Measurements from ENCODE around the gene DLL4. TPM values are rescaled to one million over a fixed set of nuclear protein-coding genes. Genes with fewer than 3 reads are reported as not detected.

Gene DLL4
- total RNA-seq, 4 donors from 2014 or later: 4.2 to 11.2 (median 7.1) TPM

GRCh38 chr15:40988156-40988555, 59.0 kb downstream of the DLL4 start:
- Histone ChIP-seq H3K27me3 (no peaks in the 10 kb centered on the region), H3K36me3 (peaks cover 5 to 76% (median 25%) of the 10 kb centered on the region in 3 donors), H3K9me3 (no peaks in the 10 kb centered on the region), H3K4me3 (no peak overlapping the region), H3K27ac (no peak overlapping the region), H3K4me1 (no peaks in the 10 kb centered on the region)
- TF ChIP-seq CTCF (IDR thresholded peaks at IDR 0.05) (no peak), EP300 (IDR thresholded peaks at IDR 0.05) (no peak), POLR2A (IDR thresholded peaks at IDR 0.05) (no peak)
- DNase-seq (ENCODE audit: low spot score in 2 of 2): no peak
- 91 to 92% methylated on average over 4 of the region's 4 CpGs for WGBS, 2 donors

Small RNA genes lying within 50 kb of the gene (small RNA-seq; reads per million reads assigned to genes)
- not detected for gene ISCA1P4

Other genes with a start within 250 kb of the DLL4 start
- gene RAD51, start 234.2 kb upstream of the DLL4 start, total RNA-seq: under 1 TPM in 2 of 4 donors, not detected in 2; 0.42 to 0.59 TPM
- 10 to 100 TPM; 26.7 to 41.1 (median 39.1) TPM for gene RMDN3, start 174.1 kb upstream of the DLL4 start, total RNA-seq
- 10 to 100 TPM; 24.5 to 49.4 (median 44.1) TPM for gene GCHFR, start 165.3 kb upstream of the DLL4 start, total RNA-seq
- under 1 TPM in 1 of 4 donors, not detected in 3; 0.59 TPM for gene C15orf62, start 159.4 kb upstream of the DLL4 start, total RNA-seq
- 10 to 100 TPM; 19.0 to 48.5 (median 34.2) TPM for gene ZFYVE19, start 122.3 kb upstream of the DLL4 start, total RNA-seq
- 10 to 100 TPM; 23.9 to 61.5 (median 36.3) TPM for gene DNAJC17, start 121.9 kb upstream of the DLL4 start, total RNA-seq
- gene PPP1R14D, start 100.6 kb upstream of the DLL4 start, total RNA-seq: not detected
- gene SPINT1, start 85.3 kb upstream of the DLL4 start, total RNA-seq: 10 to 100 TPM in 1 of 4 donors, 1 to 10 TPM in 3; 1.1 to 12.0 (median 4.2) TPM
- under 1 TPM in 2 of 4 donors, not detected in 2; 0.39 to 0.60 TPM for gene RHOV, start 55.1 kb upstream of the DLL4 start, total RNA-seq
- 10 to 100 TPM; 22.2 to 29.2 (median 25.2) TPM for gene VPS18, start 34.9 kb upstream of the DLL4 start, total RNA-seq
- gene CHAC1, start 24.1 kb downstream of the DLL4 start, total RNA-seq: 1 to 10 TPM in 1 of 4 donors, not detected in 3; 2.7 TPM
- gene INO80, start 186.9 kb downstream of the DLL4 start, total RNA-seq: 10 to 100 TPM; 21.6 to 40.8 (median 33.2) TPM